Left forelimb (tissue), 1 donor: ENCODE data around the gene PFN3.

Experiments used
- DNase-seq: peaks from one replicate; pipeline ENCODE4 v3.0.0-alpha.2; 2018; ENCODE audit warnings: low spot score

Gene PFN3

GRCh38 chr5:177399997-177400868 is at the start of gene PFN3:
TSS of gene PFN3 (minus strand) at chr5:177400661. CDS start at chr5:177400576, 85 bp downstream.
- no peak for DNase-seq

GRCh38 chr5:177449140-177450061 is 48.9 kb upstream of the PFN3 start:
- DNase-seq = no peak

GRCh38 chr5:177448244-177448950 is 47.9 kb upstream of the PFN3 start:
- no peak for DNase-seq

- DNase-seq = no peak
Observed at GRCh38 chr5:177447611-177448243, 47.3 kb upstream of the PFN3 start.

GRCh38 chr5:177447066-177447610 is 46.7 kb upstream of the PFN3 start:
- no peak for DNase-seq

- DNase-seq = no peak
Observed at GRCh38 chr5:177446200-177447065, 46.0 kb upstream of the PFN3 start, which contains the start of gene PRR7. TSS of gene PRR7 (plus strand) at chr5:177446814. CDS start at chr5:177455068, 8,254 bp downstream.

GRCh38 chr5:177445917-177446199 is 45.4 kb upstream of the PFN3 start:
- DNase-seq = no peak

- DNase-seq = no peak
Observed at GRCh38 chr5:177445052-177445916, 44.8 kb upstream of the PFN3 start.

GRCh38 chr5:177444106-177445051 is 43.9 kb upstream of the PFN3 start:
- DNase-seq = peak; percentile 64

GRCh38 chr5:177443144-177443983 is 42.9 kb upstream of the PFN3 start:
- DNase-seq = no peak

- no peak for DNase-seq
Observed at GRCh38 chr5:177442066-177442826, 41.8 kb upstream of the PFN3 start.

GRCh38 chr5:177440990-177441780 is 40.7 kb upstream of the PFN3 start:
- no peak for DNase-seq

- DNase-seq = no peak
Observed at GRCh38 chr5:177440211-177440989, 39.9 kb upstream of the PFN3 start.

GRCh38 chr5:177439518-177440053 is 39.1 kb upstream of the PFN3 start:
- no peak for DNase-seq

GRCh38 chr5:177438468-177438867 is 38.0 kb upstream of the PFN3 start:
- no peak for DNase-seq
